ENCODE results near the gene ANKRD39. TPM values are rescaled to one million over a fixed set of nuclear protein-coding genes. Genes with fewer than 3 reads are reported as not detected.

The ANKRD39 gene
- polyA plus RNA-seq, 1 experiment: 8.1 TPM

DNA sequence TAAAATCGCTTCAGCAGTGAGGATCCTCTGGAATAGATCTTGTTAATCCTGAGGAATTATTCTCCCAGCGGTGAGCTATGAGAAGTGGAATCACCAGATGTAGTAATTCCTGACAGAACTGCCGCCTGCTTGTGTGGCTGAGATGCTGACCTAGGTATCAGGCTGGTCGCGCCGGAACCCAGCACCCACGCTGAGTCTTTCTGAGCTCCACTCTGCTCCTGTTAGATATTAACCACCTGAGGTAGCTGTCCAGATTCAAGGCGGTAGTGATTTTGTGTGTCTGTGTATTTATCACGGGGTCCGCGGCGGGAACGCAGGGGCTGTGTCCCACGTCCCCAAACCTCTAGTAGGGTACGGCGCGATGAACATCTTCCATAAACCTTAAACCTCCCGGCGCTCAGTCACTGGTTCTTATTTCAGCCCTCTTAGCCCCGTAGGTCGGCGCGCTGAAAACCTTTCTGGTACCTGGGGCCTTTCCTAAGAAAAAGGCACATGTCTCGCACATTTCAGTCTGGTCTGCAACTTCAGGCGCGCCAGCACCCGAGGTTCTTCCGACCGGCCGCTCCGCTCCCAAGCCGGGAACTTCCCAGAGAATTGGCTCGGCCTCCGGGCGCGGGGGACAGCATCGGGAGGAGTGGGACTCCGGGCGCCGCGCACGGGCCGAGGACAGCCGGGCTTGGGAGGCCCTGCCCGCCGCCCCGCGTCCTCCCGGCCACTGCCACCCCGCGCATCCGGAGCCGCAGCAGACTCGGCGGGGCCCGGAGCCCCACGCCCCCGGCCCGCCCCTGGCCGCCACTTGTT lies 42.3 kb downstream of the ANKRD39 start:
- TF ChIP-seq, protein P1, sequence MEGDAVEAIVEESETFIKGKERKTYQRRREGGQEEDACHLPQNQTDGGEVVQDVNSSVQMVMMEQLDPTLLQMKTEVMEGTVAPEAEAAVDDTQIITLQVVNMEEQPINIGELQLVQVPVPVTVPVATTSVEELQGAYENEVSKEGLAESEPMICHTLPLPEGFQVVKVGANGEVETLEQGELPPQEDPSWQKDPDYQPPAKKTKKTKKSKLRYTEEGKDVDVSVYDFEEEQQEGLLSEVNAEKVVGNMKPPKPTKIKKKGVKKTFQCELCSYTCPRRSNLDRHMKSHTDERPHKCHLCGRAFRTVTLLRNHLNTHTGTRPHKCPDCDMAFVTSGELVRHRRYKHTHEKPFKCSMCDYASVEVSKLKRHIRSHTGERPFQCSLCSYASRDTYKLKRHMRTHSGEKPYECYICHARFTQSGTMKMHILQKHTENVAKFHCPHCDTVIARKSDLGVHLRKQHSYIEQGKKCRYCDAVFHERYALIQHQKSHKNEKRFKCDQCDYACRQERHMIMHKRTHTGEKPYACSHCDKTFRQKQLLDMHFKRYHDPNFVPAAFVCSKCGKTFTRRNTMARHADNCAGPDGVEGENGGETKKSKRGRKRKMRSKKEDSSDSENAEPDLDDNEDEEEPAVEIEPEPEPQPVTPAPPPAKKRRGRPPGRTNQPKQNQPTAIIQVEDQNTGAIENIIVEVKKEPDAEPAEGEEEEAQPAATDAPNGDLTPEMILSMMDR (IDR thresholded peaks at IDR 0.05; ENCODE audit: insufficient read depth, low read depth, low read length): no peak
- POLR2A ChIA-PET: no interaction called here
- H3K4me3 ChIP-seq (ENCODE audit: low read depth, low read length): peak overlapping the region; percentile 59
- no peak for DNase-seq (ENCODE audit: low read depth)
- H3K27me3 ChIP-seq (ENCODE audit: control insufficient read depth, insufficient read depth, low read length): no peaks in the 10 kb centered on the region
- peaks cover 2% of the 10 kb centered on the region for H3K36me3 ChIP-seq (ENCODE audit: control insufficient read depth, insufficient read depth, low read length)
- CTCF ChIA-PET: interaction anchor here (0.6 to 1.9 kb wide), 6 partner anchors 16 to 408 kb away, joined by 3 to 5 read pairs (median 4); partner anchors contain the start of gene ANKRD39

DNA sequence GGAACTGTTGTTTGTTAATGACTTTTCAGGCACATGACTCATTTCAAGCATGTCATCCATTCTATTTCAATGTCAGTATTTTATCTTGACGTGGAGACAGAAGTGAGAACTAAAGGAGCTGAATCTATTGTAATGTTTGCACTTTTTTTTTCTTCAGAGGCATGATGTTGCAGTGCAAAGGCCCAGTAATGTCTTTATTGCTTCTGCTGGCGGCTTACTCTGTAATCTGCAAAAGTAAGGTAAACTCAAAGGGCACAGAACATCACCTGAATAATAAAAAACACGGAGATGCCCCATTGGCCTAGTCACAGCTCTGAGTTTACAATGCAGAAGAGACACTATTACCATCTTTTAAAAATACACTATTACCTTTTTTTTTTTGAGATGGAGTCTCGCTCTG lies 44.2 kb downstream of the ANKRD39 start:
- Histone ChIP-seq H3K27me3 (ENCODE audit: control insufficient read depth, insufficient read depth, low read length) (no peaks in the 10 kb centered on the region), H3K4me3 (ENCODE audit: low read depth, low read length) (no peak overlapping the region), H3K36me3 (ENCODE audit: control insufficient read depth, insufficient read depth, low read length) (peaks cover 1% of the 10 kb centered on the region; the same call in 1 of the 2 replicates)
- ChIA-PET POLR2A (no interaction called here), CTCF (interaction anchor here (0.6 to 2.0 kb wide), 4 partner anchors 13 to 81 kb away, joined by 3 to 6 read pairs (median 4); partner anchors contain the start of gene ANKRD39)
- TF ChIP-seq, protein P1 (IDR thresholded peaks at IDR 0.05; ENCODE audit: insufficient read depth, low read depth, low read length): no peak
- DNase-seq (ENCODE audit: low read depth): no peak

DNA sequence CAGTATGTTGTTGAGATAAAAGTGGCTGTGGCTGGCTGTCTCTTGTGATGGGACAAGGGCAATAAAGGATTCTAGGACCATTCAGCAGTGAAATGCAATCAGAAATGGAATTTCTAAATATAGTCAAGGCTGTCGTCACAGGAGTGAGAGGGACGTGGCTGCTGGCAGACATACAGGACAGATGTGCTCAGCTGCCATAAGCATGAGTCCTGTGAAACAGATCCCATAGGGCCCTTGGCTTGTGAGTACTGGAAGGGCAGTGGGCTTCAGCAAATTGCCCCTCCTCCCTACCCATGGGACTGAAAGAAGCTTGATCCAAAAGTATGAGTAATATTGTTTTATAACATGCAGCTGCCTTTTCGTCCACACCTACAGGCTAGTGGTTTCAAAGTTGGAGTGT lies 45.9 kb downstream of the ANKRD39 start:
- DNase-seq (ENCODE audit: low read depth): no peak
- CTCF ChIA-PET: interaction anchor here (2.0 kb wide), 1 partner anchor 46 kb away, joined by 6 read pairs; the partner anchor contains the start of gene ANKRD39
- POLR2A ChIA-PET: no interaction called here

DNA sequence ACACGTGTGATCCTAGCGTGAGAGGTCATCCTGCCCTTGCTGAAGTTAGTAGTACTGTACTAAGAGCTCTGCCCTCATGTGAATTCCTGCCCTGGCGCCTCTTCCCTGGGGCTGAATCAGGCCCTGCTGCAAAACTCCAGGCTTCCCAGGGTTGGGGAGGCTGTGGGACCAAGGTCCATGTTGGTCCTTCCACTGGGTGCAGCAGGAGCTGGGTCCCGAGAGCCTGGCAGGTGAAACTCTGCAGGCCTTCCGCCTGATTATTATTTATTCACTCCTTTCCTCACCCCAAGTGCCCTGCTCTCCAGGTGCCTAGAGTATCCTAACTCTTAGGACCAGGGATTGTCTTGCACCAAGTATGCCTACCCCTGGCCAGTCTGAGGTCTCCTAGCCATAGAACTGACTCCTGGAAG lies 47.0 kb downstream of the ANKRD39 start:
- TF ChIP-seq, protein P1 (IDR thresholded peaks at IDR 0.05; ENCODE audit: insufficient read depth, low read depth, low read length): no peak
- ChIA-PET POLR2A (no interaction called here), CTCF (interaction anchor here (3.2 kb wide), 1 partner anchor 10 kb away, joined by 11 read pairs; no protein-coding TSS in a partner anchor)
- no peaks in the 10 kb centered on the region for H3K27me3 ChIP-seq (ENCODE audit: control insufficient read depth, insufficient read depth, low read length)
- no peak overlapping the region for H3K4me3 ChIP-seq (ENCODE audit: low read depth, low read length)
- H3K36me3 ChIP-seq (ENCODE audit: control insufficient read depth, insufficient read depth, low read length): peaks cover 1% of the 10 kb centered on the region; the same call in 1 of the 2 replicates
- DNase-seq (ENCODE audit: low read depth): no peak

More for the DNA sequence above, 45.9 kb downstream of the ANKRD39 start:
- H3K36me3 ChIP-seq (ENCODE audit: control insufficient read depth, insufficient read depth, low read length): peaks cover 1% of the 10 kb centered on the region; the same call in 1 of the 2 replicates
- H3K27me3 ChIP-seq (ENCODE audit: control insufficient read depth, insufficient read depth, low read length): no peaks in the 10 kb centered on the region
- TF ChIP-seq, protein P1 (IDR thresholded peaks at IDR 0.05; ENCODE audit: insufficient read depth, low read depth, low read length): no peak
- no peak overlapping the region for H3K4me3 ChIP-seq (ENCODE audit: low read depth, low read length)
